ENCODE measurements around the gene RDH11. TPM values are rescaled to one million over a fixed set of nuclear protein-coding genes. Genes with fewer than 3 reads are reported as not detected.

RDH11 gene
- total RNA-seq, 4 donors from 2014 or later, result 24.8 to 53.6 (median 41.6) TPM

DNA sequence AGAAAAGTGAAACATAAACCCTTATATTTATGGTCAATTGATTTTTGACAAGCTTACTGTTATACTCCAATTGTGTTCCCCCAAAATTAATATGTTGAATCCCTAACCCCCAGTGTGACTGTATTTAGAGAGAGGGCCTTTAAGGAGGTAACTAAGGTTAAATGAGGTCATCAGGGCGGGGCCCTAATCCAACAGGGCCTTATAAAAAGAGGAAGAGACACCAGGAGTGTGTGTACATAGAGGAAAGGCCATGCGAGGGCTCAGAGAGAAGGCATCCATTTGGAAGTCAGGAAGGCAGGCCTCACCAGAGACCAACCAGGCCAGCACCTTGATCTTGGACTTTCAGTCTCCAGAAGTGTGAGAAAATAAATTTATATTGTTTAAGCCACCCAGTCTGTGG is 14.6 kb downstream of the RDH11 start:
- no peaks in the 10 kb centered on the region for H3K27me3 ChIP-seq
- peaks cover 0 to 3% (median 0%) of the 10 kb centered on the region in 4 donors for H3K4me1 ChIP-seq
- no peak overlapping the region for H3K27ac ChIP-seq
- no peaks in the 10 kb centered on the region for H3K9me3 ChIP-seq
- no peak for TF ChIP-seq POLR2A (IDR thresholded peaks at IDR 0.05)
- TF ChIP-seq, protein P1, sequence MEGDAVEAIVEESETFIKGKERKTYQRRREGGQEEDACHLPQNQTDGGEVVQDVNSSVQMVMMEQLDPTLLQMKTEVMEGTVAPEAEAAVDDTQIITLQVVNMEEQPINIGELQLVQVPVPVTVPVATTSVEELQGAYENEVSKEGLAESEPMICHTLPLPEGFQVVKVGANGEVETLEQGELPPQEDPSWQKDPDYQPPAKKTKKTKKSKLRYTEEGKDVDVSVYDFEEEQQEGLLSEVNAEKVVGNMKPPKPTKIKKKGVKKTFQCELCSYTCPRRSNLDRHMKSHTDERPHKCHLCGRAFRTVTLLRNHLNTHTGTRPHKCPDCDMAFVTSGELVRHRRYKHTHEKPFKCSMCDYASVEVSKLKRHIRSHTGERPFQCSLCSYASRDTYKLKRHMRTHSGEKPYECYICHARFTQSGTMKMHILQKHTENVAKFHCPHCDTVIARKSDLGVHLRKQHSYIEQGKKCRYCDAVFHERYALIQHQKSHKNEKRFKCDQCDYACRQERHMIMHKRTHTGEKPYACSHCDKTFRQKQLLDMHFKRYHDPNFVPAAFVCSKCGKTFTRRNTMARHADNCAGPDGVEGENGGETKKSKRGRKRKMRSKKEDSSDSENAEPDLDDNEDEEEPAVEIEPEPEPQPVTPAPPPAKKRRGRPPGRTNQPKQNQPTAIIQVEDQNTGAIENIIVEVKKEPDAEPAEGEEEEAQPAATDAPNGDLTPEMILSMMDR (IDR thresholded peaks at IDR 0.05), result no peak
- no peak overlapping the region for H3K4me3 ChIP-seq
- no peak for DNase-seq
- H3K36me3 ChIP-seq, result peaks cover 0 to 37% (median 0%) of the 10 kb centered on the region in 3 donors

DNA sequence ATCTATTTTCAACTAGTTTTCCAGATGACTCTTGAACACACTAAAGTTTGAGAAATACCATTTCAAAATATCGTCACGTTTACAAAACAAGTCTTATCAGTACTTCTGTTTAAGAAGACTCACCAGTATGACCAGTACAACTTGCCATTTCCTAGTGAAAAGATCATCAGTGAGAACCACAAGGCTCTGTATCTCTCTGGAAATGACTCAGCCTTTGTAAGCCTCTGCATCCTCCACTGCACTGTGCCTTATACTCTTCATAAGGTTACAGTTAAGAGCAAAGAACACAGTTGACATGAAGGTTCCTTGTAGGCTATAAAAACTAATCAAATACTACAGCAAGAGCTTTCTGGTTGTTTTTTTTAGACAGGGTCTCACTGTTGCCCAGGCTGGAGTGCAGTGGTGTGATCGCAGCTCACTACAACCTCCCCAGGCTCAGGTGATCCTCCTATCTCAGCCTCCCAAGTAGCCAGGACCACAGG is 15.4 kb downstream of the RDH11 start:
- H3K4me3 ChIP-seq, result no peak overlapping the region
- H3K27me3 ChIP-seq, result no peaks in the 10 kb centered on the region
- H3K27ac ChIP-seq, result no peak overlapping the region
- no peaks in the 10 kb centered on the region for H3K9me3 ChIP-seq
- peaks cover 0 to 29% (median 0%) of the 10 kb centered on the region in 3 donors for H3K36me3 ChIP-seq
- no peak for DNase-seq
- peaks cover 0 to 3% (median 0%) of the 10 kb centered on the region in 4 donors for H3K4me1 ChIP-seq
- no peak for TF ChIP-seq POLR2A (IDR thresholded peaks at IDR 0.05)
- TF ChIP-seq, protein P1 (IDR thresholded peaks at IDR 0.05), result no peak

DNA sequence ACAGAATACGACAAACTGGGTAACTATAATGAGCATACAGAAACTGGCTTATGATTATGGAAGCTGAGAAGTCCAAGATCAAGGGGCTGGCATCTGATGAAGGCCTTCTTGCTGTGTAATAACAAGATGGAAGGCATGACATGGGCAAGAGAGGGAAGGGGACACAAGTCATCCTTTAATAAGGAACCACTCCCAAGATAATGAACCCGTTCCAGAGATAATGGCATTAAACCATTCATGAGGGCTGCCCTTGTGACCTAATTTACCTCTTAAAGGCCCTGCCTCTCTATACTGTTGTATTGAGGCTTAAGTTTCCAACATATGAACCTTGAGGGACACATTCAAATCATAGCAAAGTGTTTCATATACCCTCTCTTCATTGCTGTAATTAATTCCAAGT is 16.6 kb downstream of the RDH11 start:
- peaks cover 0 to 3% (median 0%) of the 10 kb centered on the region in 4 donors for H3K4me1 ChIP-seq
- H3K27me3 ChIP-seq, result no peaks in the 10 kb centered on the region
- TF ChIP-seq, protein P1 (IDR thresholded peaks at IDR 0.05), result no peak
- TF ChIP-seq POLR2A (IDR thresholded peaks at IDR 0.05), result no peak
- peaks cover 0 to 19% (median 0%) of the 10 kb centered on the region in 3 donors for H3K36me3 ChIP-seq
- H3K9me3 ChIP-seq, result no peaks in the 10 kb centered on the region
- H3K27ac ChIP-seq, result no peak overlapping the region
- H3K4me3 ChIP-seq, result no peak overlapping the region
- no peak for DNase-seq

DNA sequence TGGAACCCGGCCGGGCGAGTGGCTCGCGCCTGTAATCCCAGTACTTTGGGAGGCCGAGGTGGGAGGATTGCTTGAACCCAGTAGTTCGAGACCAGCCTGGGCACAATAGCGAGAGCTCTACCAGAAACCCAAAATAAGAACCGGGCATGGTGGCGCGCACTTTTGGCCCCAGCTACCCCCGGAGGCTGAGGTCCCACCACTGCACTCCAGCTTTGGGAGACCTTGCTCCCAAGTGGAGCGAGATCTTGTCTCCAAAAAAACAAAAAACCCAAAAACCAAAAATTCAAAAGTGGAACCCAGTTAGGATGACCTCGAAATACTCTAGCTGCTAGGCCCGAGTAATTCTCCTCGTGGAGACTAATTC is 20.4 kb downstream of the RDH11 start:
- Histone ChIP-seq H3K9me3 (no peaks in the 10 kb centered on the region), H3K36me3 (peaks cover 0 to 6% (median 0%) of the 10 kb centered on the region in 3 donors), H3K27ac (peak overlapping the region; percentile 93 to 97 (median 96)), H3K4me3 (peak overlapping the region; percentile 75 to 93 (median 89)), H3K4me1 (peaks cover 0 to 26% (median 2%) of the 10 kb centered on the region in 4 donors), H3K27me3 (no peaks in the 10 kb centered on the region)
- no peak for DNase-seq
- TF ChIP-seq, protein P1 (IDR thresholded peaks at IDR 0.05), result no peak
- TF ChIP-seq POLR2A (IDR thresholded peaks at IDR 0.05), result no peak

DNA sequence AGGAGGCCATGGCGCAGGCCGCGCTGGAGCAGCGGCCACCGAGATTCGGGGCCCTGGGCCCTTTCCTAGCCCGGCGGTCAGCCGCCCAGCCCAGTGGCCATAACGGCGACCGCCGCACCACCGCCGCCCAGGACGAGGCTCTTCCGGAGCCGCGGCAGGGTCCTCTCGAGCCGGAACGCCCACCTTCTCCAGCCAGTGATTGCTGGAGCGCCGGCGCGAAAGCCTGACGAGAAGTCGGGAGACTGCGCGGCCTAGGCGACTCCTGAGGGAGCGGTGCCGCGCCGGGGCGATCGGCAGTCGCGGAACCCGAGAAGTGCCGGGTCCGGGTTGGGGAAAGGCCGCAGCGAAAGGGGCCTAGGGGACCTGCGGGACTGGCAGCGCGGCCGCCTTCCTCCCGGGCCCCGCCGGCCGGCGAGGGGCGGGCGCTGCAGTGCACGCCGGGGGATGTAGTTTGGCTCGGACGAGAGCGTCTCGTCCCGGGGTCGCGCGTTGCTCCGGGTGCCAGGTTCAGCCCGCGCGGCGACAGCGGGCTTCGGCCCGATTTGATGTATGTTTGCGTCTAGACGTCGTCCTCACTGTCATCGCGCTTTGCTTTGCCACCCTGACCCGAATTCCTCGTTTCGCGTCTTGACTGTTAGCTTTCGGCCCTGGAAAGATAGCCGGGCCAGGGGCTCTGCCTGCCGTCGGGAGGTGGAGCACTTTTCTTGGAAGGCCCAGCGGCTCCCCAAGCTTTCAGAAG is 20.9 kb downstream of the RDH11 start, which contains the start of gene VTI1B:
Gene VTI1B (minus strand): TSS at position 153 of the 739 bp plus-strand sequence. CDS start 143 bp downstream, at position 10.
- Histone ChIP-seq H3K9me3 (no peaks in the 10 kb centered on the region), H3K36me3 (peaks cover 0 to 6% (median 0%) of the 10 kb centered on the region in 3 donors), H3K27me3 (no peaks in the 10 kb centered on the region), H3K27ac (peak within 1 kb of the TSS; percentile 93 to 97 (median 96)), H3K4me1 (peaks cover 0 to 26% (median 2%) of the 10 kb centered on the region in 4 donors), H3K4me3 (peak within 1 kb of the TSS; percentile 75 to 93 (median 89))
- TF ChIP-seq, protein P1 (IDR thresholded peaks at IDR 0.05), result no peak
- TF ChIP-seq POLR2A (IDR thresholded peaks at IDR 0.05), result peak; percentile 68 to 84
- peak; percentile 74 to 90 (median 83) for DNase-seq

All from Peyer's patch (tissue), 4 donors.